Stomach smooth muscle (tissue), 2 donors: ENCODE measurements around the gene PYGB.
A peak's percentile ranks its signal among the peaks of the same experiment; 100 is the strongest.

Source experiments
- H3K27ac ChIP-seq: one replicate; pipeline ENCODE4 v1.7.0; 2013; ENCODE audit warnings: mild to moderate bottlenecking, low read length, inconsistent platforms
- H3K27me3 ChIP-seq, 2 donors: one replicate each; pipeline ENCODE4 v1.7.0; 2013; ENCODE audit warnings: low read length in 2 of 2; ENCODE audit not compliant: insufficient read depth in 2 of 2, control insufficient read depth in 1 of 2
- H3K36me3 ChIP-seq, 2 donors: one replicate each; pipeline ENCODE4 v1.7.0; 2013; ENCODE audit warnings: low read length in 2 of 2; ENCODE audit not compliant: control insufficient read depth in 2 of 2, insufficient read depth in 2 of 2
- H3K4me1 ChIP-seq: one replicate; pipeline ENCODE4 v1.7.0; 2013; ENCODE audit warnings: low read length; ENCODE audit not compliant: control insufficient read depth, insufficient read depth
- H3K4me3 ChIP-seq, 2 donors: one replicate each; pipeline ENCODE4 v1.7.0; 2013; ENCODE audit warnings: low read length in 2 of 2
- H3K9ac ChIP-seq, 2 donors: one replicate each; pipeline ENCODE4 v1.7.0; 2013; ENCODE audit warnings: low read length in 2 of 2, mild to moderate bottlenecking in 1 of 2
- H3K9me3 ChIP-seq, 2 donors: one replicate each; pipeline ENCODE4 v1.7.0; 2013; ENCODE audit warnings: low read length in 2 of 2; ENCODE audit not compliant: control insufficient read depth in 2 of 2
- donor health status: healthy.
- donor health status: Pancreatic carcinoma.

The PYGB gene

DNA sequence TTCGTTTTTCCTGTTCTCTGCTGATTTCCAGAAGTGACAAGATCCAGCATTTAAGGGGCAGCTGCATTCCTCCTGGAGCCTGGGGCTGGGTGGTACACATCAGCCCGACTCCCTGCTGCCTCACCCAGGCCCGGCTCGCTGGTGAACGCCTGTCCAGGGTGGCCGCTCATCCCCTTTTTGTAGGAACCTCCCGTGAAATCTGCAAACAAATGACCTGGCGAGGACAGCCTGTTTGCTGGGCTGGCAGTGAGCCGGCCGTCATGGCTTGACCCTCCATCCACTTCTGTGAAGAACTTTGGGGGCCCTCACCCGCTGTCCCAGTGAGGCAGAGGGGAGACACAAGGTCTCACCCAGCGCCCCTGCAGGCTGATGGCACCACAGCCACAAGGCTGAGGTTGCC, 39.0 kb downstream of the PYGB start:
- Histone ChIP-seq H3K4me1 (no peaks in the 10 kb centered on the region), H3K27me3 (no peaks in the 10 kb centered on the region), H3K27ac (no peak overlapping the region), H3K9ac (no peak overlapping the region), H3K36me3 (peaks cover 82 to 91% of the 10 kb centered on the region in 2 donors), H3K9me3 (no peaks in the 10 kb centered on the region), H3K4me3 (no peak overlapping the region)

DNA sequence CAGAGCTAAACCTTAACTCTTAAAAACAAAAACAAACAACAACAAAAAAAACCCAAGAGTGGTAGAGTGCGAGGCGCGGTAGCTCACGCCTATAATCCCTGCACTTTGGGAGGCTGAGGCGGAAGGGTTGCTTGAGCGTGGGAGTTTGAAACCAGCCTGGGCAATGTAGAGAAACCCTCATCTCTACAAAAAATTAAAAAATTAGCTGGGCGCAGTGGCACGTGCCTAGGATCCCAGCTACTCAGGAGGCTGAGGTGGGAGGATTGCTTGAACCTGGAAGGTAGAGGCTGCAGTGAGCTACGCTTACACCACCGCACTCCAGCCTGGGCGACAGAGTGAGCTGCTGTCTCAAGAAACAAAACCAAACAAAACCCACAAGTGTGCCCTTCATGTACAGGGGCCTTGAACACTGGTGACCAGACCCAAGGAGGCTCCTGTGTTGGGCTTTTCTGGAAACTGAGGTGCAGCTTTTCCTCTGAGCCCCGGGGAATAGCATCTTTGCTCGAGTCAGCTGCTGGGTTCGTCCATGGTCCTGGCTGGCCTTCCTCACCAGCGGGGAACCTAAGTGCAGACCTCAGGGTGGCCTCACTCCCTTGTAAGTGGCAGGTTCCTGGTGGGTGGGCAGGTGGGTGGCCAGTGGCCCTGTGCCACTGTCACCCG, 39.9 kb downstream of the PYGB start:
- H3K27me3 ChIP-seq = no peaks in the 10 kb centered on the region
- no peak overlapping the region for H3K9ac ChIP-seq
- H3K4me1 ChIP-seq = no peaks in the 10 kb centered on the region
- H3K4me3 ChIP-seq = no peak overlapping the region
- peaks cover 75 to 90% of the 10 kb centered on the region in 2 donors for H3K36me3 ChIP-seq
- H3K27ac ChIP-seq = no peak overlapping the region
- H3K9me3 ChIP-seq = no peaks in the 10 kb centered on the region

DNA sequence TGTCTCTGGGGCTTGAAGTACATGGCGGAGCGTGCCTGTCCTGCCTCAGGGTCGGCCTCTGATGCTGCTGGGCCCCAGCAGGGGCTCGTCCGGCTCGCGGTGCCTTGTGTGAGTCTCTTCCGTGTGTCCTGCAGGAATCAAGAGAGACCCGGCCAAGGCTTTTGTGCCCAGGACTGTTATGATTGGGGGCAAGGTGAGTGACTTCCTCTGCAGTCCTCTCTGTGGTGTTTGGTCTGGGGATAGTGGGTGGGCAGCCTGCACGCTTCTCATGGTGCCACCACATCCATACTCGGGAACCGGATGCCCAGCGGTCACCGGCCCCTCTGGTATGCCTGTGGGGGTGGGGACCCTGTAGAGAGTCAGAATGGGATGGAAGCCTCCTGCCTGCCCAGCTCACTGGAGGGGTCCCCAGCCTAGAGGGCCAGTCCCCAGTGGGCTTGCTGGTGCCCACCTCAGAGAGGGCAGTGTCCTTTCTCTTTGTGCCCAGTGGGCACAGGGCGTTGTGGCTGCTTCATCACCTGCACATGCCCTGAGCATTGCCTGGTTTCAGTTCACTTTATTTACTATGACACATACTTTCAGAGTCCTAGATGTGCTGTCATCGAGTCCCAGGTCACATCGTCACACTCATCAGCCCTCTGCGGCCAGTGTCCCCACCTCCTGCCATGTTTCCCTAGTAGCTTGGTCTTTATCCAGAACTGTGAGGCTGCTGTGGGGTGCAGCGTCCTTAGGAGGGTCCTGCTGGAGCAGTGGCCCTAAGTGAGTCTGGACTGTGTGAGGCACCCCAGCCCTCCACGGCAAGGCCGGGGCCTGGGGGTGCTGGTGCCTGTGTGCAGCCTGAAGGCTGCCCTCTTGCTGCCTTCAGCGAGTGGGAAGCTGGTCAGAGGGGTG, 40.7 kb downstream of the PYGB start:
- H3K27me3 ChIP-seq = no peaks in the 10 kb centered on the region
- no peaks in the 10 kb centered on the region for H3K4me1 ChIP-seq
- no peaks in the 10 kb centered on the region for H3K9me3 ChIP-seq
- H3K27ac ChIP-seq = no peak overlapping the region
- H3K4me3 ChIP-seq = no peak overlapping the region
- peaks cover 67 to 82% of the 10 kb centered on the region in 2 donors for H3K36me3 ChIP-seq
- H3K9ac ChIP-seq = no peak overlapping the region

DNA sequence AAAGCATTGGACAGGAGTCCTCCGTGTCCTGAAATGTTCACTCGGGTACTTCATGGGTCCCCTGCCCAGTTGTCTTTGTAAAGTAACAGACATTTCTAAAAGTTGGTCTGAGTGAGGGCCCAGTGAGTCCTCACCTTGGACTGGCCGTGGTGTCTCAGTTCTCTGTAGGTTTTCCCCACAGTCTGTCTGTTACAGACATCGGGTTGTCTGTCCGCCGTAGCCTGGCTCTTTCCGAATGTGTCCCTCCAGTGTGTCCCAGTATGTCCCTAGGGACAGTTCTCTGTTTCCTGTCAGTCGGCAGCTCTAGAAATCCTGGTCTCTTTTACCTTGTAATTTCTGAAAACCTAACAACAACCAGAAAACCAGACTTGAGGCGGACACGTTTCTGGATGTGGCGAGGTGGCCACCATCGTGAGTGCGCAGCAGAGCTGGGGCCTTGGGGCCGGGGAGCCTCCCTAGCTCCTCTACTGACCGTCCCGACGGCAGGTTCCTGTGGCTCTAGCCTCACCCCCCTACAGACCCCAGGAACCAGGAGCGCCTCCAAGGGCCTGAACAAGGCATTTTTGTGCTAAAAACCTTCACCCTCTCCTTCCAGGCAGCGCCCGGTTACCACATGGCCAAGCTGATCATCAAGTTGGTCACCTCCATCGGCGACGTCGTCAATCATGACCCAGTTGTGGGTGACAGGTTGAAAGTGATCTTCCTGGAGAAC, 42.2 kb downstream of the PYGB start:
- peak overlapping the region in 1 of 2 donors; percentile 29 for H3K9ac ChIP-seq
- H3K27me3 ChIP-seq = no peaks in the 10 kb centered on the region
- H3K36me3 ChIP-seq = peaks cover 60 to 72% of the 10 kb centered on the region in 2 donors
- no peaks in the 10 kb centered on the region for H3K9me3 ChIP-seq
- H3K4me3 ChIP-seq = no peak overlapping the region
- no peak overlapping the region for H3K27ac ChIP-seq
- peaks cover 9% of the 10 kb centered on the region for H3K4me1 ChIP-seq

DNA sequence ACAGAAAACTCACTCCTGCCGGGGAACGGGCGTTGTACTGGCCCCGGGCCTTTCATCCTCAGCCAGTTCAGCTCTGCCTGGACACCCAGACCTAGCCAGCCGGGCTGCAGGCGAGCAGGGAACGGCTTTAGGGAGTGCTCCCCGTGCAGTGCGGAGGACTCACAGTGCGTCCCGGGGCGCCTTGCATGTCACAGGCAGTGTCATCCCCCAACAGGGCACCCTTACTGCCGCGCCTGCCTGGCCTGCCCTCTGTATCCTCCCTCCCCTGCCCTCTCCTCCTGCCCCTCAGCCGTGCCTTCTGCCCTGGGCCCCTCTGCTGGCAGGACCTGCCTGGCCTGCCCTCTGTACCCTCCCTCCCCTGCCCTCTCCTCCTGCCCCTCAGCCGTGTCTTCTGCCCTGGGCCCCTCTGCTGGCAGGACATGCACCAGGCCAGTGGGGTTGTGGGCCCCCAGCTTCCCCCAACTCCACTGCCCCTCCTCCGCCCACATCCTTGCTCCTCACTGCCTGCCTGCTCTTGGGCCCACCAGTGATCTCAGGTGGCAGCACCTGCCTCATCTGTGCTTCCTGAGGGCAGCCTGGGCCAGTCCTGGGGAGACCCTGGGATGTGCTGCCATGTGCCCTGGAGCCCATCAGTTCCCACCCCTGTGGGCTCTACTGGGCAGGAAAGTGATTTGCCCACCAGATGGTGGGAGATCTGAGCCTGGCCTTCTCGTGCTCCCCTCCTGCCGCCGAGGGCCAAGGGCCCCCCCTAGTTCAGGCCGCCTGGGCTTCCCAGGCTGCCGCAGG, 43.0 kb downstream of the PYGB start:
- Histone ChIP-seq H3K27me3 (no peaks in the 10 kb centered on the region), H3K36me3 (peaks cover 56 to 64% of the 10 kb centered on the region in 2 donors), H3K27ac (no peak overlapping the region)

DNA sequence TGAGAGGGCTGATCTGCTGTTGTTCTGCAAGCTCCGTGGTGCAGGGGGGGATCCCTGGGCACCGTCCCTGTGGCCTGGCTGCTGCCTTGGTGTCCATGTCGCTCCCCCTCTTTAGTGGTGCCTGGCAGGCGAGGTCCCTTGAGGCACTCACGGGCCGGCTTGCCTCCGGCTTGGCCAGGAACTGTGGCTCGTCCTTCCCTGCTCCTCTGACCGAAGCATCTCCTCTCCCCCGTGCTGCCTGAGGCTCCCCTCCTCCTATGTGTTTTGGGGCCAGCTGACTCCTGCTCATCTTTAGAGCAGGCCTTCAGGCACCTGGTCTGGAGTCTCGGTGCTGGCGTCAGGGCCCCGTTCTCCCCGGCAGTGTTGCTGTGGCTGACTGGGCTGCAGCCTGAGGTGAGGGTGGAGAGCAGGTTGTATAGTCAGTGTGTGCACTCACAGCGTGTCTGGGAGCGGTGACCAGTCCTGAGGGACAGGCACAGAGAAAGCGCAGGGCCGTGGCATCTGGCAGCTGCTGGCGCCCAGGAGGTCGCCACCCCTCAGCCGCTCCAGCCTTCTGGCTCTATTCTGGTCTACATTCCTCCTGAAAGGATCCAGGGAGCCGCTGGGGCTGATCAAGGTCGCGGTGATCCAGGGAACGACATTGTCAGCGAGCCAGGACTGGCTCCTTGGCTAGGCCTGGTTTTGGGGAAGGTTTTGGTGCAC, 43.7 kb downstream of the PYGB start:
- no peak overlapping the region for H3K4me3 ChIP-seq
- no peaks in the 10 kb centered on the region for H3K9me3 ChIP-seq
- H3K4me1 ChIP-seq = peaks cover 24% of the 10 kb centered on the region
- peaks cover 54 to 59% of the 10 kb centered on the region in 2 donors for H3K36me3 ChIP-seq
- H3K9ac ChIP-seq = no peak overlapping the region
- H3K27ac ChIP-seq = no peak overlapping the region
- no peaks in the 10 kb centered on the region for H3K27me3 ChIP-seq

More for the DNA sequence above, 43.0 kb downstream of the PYGB start:
- Histone ChIP-seq H3K9ac (no peak overlapping the region), H3K9me3 (no peaks in the 10 kb centered on the region), H3K4me1 (peaks cover 17% of the 10 kb centered on the region), H3K4me3 (no peak overlapping the region)

DNA sequence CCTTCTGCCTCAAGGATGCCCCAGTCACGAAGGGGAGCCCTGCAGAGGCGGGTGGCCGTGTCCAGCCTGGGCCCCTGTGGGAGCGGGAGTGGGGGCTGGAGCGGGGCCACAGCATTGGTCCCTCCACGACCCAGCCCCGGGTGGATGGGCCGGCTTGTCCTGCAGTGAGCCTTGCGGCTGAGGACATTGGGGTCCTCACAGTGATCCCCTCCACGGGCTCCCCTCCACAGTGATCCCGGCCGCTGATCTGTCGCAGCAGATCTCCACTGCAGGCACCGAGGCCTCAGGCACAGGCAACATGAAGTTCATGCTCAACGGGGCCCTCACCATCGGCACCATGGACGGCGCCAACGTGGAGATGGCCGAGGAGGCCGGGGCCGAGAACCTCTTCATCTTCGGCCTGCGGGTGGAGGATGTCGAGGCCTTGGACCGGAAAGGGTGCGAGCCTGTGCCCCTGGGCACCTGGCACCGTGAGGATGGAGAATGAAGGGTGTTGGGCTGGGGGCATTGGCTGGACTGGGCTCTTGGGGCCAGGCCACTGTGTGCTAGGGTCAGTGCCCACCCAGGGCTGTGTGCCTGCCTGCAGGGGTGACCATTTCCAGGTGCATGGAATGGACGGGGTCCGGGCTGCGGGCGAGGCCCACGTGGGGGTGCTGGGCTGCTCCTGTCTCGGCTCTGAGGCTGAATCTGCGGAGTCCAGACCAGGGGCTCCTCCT, 44.4 kb downstream of the PYGB start:
- Histone ChIP-seq H3K27me3 (no peaks in the 10 kb centered on the region), H3K4me3 (no peak overlapping the region), H3K9me3 (no peaks in the 10 kb centered on the region), H3K9ac (no peak overlapping the region), H3K36me3 (peaks cover 54 to 56% of the 10 kb centered on the region in 2 donors), H3K27ac (no peak overlapping the region), H3K4me1 (peaks cover 28% of the 10 kb centered on the region)

- H3K27ac ChIP-seq = no peak overlapping the region
- no peak overlapping the region for H3K4me3 ChIP-seq
- no peaks in the 10 kb centered on the region for H3K9me3 ChIP-seq
- no peak overlapping the region for H3K9ac ChIP-seq
- peaks cover 30% of the 10 kb centered on the region for H3K4me1 ChIP-seq
- peaks cover 48 to 52% of the 10 kb centered on the region in 2 donors for H3K36me3 ChIP-seq
- no peaks in the 10 kb centered on the region for H3K27me3 ChIP-seq
Observed at GRCh38 chr20:25293507-25293906, 45.6 kb downstream of the PYGB start.

DNA sequence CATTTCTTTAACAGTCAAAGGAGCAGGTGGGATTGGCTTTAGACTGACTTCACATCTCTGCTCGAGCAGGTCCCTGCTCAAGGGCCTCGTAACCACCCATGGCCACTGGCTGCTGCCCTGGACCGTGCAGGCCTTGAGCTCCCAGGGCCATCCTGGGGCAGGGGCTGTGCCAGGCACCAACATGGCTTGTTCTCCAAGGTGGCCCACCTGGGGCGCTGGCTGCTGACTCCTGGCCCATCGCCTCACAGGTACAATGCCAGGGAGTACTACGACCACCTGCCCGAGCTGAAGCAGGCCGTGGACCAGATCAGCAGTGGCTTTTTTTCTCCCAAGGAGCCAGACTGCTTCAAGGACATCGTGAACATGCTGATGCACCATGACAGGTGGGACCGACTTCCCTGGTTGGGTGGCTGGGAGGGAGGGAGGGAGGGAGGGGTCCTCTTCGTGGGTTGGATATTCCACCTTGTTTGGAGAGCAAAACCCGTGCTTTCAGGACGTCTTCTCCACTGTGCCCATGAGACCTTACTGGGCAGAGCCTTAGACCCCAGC, 46.1 kb downstream of the PYGB start:
- H3K36me3 ChIP-seq = peaks cover 45 to 50% of the 10 kb centered on the region in 2 donors
- H3K4me3 ChIP-seq = no peak overlapping the region
- peaks cover 30% of the 10 kb centered on the region for H3K4me1 ChIP-seq
- H3K9ac ChIP-seq = no peak overlapping the region
- H3K27ac ChIP-seq = peak overlapping the region; percentile 64
- H3K9me3 ChIP-seq = no peaks in the 10 kb centered on the region
- H3K27me3 ChIP-seq = no peaks in the 10 kb centered on the region
